ENCODE data around the gene S100A7.

DNA sequence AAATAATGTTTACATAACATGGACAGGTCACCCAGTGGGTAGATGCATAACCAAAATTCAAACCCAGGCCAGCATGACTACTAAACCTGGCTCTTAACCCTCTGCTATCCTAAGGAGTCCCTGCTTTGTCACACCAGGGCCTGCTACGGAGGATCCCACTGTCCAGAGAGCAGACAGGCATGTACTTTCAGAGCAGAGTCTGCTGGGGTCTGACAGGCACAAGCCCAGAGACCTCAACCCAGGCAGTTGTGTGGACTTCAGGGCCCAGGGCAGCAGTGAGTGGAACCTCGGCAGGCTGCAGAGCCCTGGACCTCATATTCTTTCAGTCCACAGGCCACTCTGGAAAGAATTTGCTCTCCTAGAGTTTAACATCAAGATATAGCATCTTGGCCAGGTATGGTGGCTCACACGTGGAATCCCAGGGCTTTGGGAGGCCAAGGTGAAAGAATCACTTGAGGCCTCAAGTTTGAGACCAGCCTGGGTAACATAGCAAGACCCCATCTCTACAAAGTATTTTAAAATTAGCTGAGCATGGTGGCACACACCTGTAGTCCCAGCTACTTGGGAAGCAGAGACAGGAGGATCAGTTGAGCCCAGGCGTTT lies 16.1 kb upstream of the S100A7 start:
- TF ChIP-seq CTCF (conservative IDR thresholded peaks at IDR 0.05; ENCODE audit: low read length), result no peak
- TF ChIP-seq EZH2phosphoT487 (IDR thresholded peaks at IDR 0.05; ENCODE audit: borderline replicate concordance), result no peak

All from Loucy (cell line).